HG03378 (cell line): ENCODE data around the gene ARHGEF19.
"Not testable (repeated sequence)": the region's sequence is repeated elsewhere in the genome, so short reads cannot be mapped to it uniquely, and the experiment has no call there.

Source experiments
- ATAC-seq: cut with Tn5 transposase; IDR thresholded peaks from one replicate; pipeline ENCODE4 v1.9.1; 2021; ENCODE audit warnings: mild to moderate bottlenecking, moderate library complexity; ENCODE audit not compliant: unreplicated experiment

The ARHGEF19 gene

DNA sequence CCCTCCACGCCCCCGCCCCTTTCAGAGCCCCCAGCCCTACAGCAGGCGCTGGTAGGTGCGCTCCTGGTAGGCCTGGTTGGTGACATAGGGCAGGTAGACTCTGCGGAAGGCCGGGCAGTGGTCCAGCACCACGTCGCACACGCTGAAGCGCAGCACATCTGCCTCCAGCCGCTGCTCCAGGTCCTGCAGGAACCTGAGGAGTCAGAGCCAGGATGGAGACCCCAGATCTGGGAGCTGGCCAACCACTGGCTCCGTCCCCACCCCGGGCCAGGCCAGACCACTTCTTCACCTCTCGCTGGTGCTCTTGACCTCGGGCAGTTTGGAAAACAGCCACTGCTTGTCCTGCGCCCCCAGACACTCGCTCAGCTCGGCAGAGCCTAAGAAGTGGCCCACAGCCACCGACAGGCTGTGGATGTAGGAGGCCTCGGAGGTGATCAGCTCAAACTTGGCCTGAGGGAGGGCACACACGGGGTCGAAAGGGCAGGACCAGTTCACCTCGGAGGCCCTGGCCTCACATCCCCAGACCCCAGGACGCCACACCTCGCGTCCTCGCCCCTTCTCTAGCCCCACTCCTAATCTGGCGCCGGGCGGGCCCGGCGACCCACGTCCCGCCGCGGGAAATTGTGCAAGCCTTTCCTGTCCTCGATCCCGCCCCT lies 6.4 kb downstream of the ARHGEF19 start:
- peak; percentile 11 for ATAC-seq

DNA sequence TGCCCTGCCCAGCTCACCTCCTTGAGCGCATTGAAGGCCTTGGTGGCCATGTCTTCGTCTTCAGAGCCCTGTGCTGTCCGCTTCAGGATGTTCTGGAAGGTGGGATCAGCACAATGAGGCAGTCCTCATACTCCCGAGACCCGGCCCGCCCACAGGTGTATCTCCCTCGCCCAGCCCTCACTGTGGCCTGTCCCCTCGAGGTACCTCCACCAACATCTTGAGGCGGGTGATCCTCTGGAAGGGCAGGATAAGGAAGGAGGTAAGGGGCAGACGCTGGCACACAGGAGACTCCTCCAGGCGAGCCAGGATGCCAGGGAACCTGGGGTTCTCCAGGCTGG lies 7.1 kb downstream of the ARHGEF19 start:
- ATAC-seq: no peak

- no peak for ATAC-seq
These were observed 7.7 kb downstream of the ARHGEF19 start for GRCh38 chr1:16204634-16205333.

DNA sequence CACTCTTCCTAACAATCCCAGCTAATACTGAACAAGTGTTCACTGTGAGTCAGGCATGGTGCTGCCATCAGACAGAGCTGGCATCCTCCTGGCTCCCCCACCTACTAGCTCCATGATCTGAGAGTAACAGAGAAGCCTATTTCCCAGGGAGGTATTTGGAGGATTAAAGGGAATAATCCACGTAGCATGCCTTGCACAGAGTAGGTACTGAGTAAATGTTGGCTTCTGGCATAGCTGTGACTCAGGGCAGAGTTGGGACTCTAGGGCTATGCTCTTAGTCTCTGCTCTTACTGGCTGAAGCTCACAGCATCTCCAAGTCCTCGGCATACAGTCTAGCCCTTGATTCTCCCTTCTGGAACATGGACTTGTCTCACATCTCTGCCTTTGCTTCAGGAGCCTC lies 8.2 kb downstream of the ARHGEF19 start:
- no peak for ATAC-seq

DNA sequence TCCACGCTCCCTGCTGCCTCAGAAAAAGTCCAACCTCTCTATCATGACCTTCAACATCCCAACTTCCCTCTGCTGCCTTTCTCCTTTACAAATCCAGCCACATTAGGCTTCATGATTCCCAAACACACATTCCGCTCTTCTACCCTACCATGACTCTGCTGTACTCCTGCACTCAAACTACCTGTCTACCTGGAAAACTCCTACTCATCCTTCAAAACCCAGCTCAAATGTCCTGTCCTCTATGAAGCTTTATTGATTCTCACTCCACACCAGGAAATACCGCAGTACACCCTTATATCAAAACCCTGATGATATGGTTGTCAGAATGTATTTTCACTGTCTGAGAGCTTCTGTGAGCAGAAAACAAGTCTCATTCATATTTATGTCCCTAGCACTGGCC lies 8.9 kb downstream of the ARHGEF19 start:
- ATAC-seq: no peak

DNA sequence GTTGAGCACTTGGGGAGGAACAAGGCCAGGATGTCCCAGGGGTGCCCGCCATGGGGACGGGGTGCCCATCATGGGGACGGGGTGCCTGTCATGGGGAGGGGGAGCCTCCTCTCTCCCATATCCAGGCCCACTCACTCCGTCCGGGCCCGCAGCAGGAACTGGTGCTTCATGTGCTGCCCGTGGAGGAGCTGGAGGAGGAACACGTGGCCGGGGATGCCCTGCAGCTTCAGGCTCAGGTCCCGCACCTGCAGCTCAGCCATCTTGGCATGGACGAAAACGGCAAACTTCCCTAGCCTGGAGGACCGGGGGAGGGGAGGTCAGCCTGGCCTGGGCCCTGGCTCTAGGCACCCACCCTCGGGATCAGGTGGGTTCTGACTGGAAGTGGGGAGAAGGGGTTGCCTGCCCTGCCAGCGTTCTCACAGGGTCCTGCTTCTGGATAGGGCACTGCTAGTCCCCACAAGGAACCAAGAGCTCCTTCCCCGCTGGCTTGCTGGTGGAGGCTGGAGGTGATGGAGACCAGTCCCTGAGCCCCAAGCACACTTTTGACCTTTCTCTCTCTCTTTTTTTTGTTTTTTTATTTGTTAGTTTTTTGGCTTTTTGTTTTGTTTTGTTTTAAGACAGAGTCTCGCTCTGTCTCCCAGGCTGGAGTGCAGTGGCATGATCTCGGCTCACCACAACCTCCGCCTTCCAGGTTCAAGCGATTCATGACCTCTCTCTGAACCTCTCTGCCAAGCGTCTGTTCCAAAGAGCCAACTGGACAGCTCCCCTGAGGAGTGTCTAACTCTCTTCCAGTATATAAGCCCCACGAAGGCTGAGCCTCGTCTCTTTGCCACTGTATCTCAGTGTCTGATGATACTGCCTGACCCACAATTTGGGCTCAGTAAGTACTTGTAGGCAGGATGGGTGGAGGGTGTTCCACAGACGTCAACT lies 9.9 kb downstream of the ARHGEF19 start:
- ATAC-seq: no peak

DNA sequence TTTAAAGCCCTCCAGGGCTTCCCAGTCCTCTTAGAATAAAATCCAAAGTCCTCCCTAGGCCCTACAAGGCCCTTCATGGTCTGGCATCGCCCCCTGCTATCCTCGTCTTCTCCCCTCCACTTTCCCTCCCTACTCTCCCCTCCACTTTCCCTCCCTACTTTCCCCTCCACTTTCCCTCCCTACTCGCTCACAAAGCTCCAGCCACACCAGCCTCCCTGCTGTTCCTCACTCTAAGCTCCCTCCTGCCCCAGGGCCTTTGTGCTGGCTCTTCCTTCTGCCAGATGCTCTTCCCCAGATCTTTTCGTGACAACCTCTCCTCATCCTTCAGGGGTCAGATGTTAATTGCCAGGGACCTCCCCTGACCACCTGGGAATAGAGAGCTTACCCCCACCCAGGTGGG lies 12.8 kb downstream of the ARHGEF19 start:
- no peak for ATAC-seq

GRCh38 chr1:16199157-16199501 lies 13.3 kb downstream of the ARHGEF19 start:
- no peak for ATAC-seq

GRCh38 chr1:16198444-16199156 lies 13.9 kb downstream of the ARHGEF19 start:
- ATAC-seq: no peak

DNA sequence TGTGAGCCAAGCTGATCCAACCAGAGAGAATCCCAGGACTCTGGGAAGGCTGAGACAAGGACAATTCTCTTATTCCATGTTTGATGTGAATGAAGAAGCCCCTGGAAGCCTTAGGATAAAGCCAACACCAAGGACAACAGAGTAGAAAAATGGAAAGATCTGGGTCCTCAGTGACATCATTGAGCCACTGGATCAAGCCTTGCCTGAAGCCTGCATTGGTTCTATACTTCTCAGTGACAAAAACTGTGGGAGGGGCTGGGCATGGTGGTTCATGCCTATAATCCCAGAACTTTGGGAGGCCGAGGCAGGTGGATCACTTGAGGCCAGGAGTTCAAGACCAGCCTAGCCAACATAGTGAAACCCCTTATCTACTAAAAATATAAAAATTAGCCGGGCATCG lies 15.6 kb downstream of the ARHGEF19 start:
- no peak for ATAC-seq

- not testable (repeated sequence) for ATAC-seq
These were observed 16.3 kb downstream of the ARHGEF19 start for GRCh38 chr1:16196139-16196538.

DNA sequence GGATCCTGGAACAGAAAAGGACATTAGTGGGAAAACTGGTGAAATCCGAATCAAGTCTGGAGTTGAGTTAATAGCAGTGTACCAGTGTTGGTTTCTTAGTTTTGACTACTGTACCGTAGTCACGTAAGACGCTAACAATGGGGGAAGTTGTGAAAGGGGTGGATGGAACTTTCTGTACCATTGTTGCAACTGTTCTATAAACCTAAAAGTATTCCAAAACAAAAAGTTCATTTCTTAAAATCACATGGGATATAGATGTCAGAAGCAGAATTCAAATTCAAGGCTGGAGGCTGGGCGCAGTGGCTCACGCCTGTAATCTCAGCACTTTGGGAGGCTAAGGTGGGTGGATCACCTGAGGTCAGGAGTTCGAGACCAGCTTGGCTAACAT lies 16.9 kb downstream of the ARHGEF19 start:
- ATAC-seq: no peak

DNA sequence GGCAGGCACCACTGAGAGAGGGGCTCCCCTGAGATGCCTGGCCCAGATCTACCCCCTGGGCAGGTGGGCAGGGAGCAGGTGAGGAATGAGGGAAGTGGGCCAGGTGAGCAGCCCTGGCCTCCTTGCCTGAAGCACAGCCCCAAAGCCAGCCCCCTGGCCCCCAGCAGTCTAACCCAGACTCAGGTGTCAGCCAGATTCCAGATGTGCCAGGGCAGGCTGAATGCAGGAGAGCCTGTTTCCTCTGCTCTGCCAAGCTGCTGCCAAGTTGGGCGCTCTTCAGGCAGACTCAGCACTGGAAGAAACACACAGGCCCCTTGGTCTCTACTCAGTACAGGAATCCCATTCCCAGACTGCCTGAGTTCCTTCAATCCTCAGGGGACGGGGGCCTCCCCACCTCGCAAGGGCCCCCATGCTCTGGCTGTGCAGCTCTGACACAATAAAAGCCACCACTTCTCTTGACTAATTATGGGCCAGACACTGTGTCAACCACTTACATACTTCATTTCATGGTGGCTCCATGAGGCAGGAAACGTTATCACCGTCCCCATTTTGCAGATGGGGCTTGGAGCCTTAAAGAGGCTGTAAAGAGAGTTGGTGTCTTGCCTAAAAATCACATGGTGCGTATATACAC lies 20.4 kb downstream of the ARHGEF19 start:
- ATAC-seq: no peak

DNA sequence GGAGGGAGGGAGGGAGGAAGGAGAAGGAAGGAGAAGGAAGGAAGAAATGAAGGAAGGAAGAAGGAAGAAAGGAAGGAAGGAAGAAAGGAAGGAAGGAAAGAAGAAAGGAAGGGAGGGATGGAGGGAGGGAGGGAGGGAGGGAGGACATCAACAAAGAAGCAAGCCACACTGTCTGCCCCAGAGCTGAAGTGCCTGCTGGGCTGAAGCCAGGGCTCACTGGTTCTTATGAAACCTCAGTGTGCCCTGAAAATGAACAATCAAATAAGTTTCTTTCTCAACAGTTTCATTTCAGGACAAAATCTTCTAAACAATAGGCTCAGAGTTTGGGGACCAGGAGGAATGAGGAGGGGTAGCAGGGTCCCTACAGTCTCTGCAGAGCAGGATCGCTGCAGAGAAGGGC lies 21.1 kb downstream of the ARHGEF19 start:
- ATAC-seq: no peak

DNA sequence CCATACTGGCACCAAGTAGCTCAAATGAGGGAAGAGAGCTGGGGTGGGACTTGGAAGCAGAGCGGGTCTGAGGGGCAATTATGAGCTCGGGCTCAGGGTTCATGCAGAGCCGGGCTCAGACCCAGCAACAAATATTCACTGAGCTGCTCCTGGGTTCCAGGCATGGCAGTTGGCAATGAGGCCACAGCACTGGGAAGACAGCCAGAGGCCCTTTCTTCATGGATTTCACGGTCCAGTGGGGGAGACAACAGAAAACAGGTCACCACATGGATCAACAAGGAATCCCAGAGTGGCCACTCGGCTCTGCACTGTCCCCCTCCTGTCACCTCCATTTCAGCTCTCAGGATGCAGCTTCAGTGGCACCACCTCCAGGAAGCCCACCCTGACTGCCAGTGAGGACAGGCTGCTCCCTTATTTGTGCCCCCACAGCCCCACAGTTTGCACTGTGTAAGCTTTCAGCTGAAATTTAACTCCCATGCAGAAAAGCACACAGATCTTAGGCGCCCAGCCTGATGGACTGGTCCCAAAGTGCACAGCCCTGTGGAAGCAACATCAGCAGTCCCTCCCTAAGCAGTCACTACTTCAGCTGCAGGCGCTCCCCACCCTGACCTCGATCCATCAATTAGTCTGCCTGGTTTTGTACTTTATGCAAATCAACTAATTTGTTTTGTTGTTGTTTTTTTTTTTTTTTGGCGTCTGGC lies 22.4 kb downstream of the ARHGEF19 start:
- ATAC-seq: no peak

GRCh38 chr1:16189003-16189402 lies 23.4 kb downstream of the ARHGEF19 start:
- no peak for ATAC-seq

DNA sequence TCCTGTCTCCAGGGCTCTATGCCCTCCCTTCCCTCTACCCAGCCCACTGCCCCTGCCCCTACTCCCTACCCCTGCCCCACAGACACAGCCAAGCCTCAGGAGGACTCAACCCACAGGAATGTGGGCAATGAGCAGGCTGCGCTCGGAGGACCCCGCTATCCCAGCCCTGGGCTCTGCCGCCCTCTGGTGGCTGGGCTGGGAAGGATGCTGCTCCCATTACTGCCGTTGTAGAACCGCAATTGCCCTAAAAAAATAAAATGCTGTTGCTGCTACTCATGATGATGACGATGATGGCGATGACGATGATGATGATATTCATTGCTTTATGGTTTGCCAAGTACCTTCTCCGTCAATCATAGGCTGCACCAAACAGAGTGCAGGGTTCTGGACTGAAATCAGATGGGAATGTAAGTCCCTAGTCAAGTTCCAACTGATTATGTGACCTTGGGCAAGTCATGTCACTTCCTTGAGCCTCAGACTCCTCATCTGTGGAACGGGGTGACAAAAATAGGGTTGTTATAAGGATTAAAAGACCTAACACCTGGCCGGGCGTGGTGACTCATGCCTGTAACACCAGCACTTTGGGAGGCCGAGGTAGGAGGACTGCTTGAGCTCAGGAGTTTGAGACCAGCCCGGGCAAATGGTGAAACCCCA lies 24.6 kb downstream of the ARHGEF19 start:
- no peak for ATAC-seq

GRCh38 chr1:16186655-16187235 lies 25.7 kb downstream of the ARHGEF19 start:
- ATAC-seq: no peak

- no peak for ATAC-seq
These were observed 27.7 kb downstream of the ARHGEF19 start for GRCh38 chr1:16184557-16185303.
